IMR-90 (cell line): Measurements from ENCODE around the gene RRAGC. TPM values are rescaled to one million over a fixed set of nuclear protein-coding genes. Genes with fewer than 3 reads are reported as not detected.
A peak's percentile ranks its signal among the peaks of the same experiment; 100 is the strongest.

ENCODE experiments used
- ATAC-seq: fragments of 200-7000 bp; cut with Tn5 transposase; 2 replicates; pipeline ENCODE4 v1.9.1; 2020; ENCODE audit warnings: low read depth, mild to moderate bottlenecking, moderate library complexity
- BruUV-seq: library from RNA; stranded (reverse); fragments of 400-500 nt; replicated peaks from 2 replicates; lab custom pipeline; 2021; lab: Mats Ljungman, UMichigan
- CTCF ChIA-PET: fragments of 300-600 bp; formaldehyde crosslinking; extraction: SDS; loops from one replicate; lab custom pipeline; 2021; ENCODE audit warnings: antibody characterized with exemption; lab: Yijun Ruan, JAX
- POLR2A ChIA-PET: fragments of 300-600 bp; sonication (Branson Sonifier 250); formaldehyde crosslinking; loops from one replicate; lab custom pipeline; 2022; ENCODE audit warnings: antibody characterized with exemption; ENCODE audit not compliant: unreplicated experiment; lab: Charles Lee
- DNase-seq: peaks from one replicate; pipeline ENCODE4 v3.0.0; 2013
- H2AFZ ChIP-seq: replicated peaks from 2 replicates; pipeline ENCODE3; 2013; ENCODE audit warnings: low read length, mild to moderate bottlenecking; ENCODE audit not compliant: poor library complexity
- H2AK5ac ChIP-seq: 2 replicates; pipeline ENCODE4 v1.6.1; 2013; ENCODE audit warnings: low read depth, low read length, inconsistent platforms
- H2AK9ac ChIP-seq: replicated peaks from 2 replicates; pipeline ENCODE3; 2013; ENCODE audit warnings: mild to moderate bottlenecking, low read depth, low read length, moderate library complexity; ENCODE audit not compliant: poor library complexity
- H2BK120ac ChIP-seq: 2 replicates; pipeline ENCODE4 v1.6.1; 2013; ENCODE audit warnings: low read depth, low read length, inconsistent platforms
- H2BK15ac ChIP-seq: 3 replicates; pipeline ENCODE4 v1.6.1; 2013; ENCODE audit warnings: low read depth, low read length, inconsistent platforms
- H2BK20ac ChIP-seq: 2 replicates; pipeline ENCODE4 v1.6.1; 2013; ENCODE audit warnings: low read depth, mild to moderate bottlenecking, inconsistent platforms, low read length, moderate library complexity
- H2BK5ac ChIP-seq: 2 replicates; pipeline ENCODE4 v1.6.1; 2013; ENCODE audit warnings: mild to moderate bottlenecking, low read depth, low read length, inconsistent platforms; ENCODE audit not compliant: poor library complexity, severe bottlenecking
- H3K14ac ChIP-seq: replicated peaks from 2 replicates; pipeline ENCODE4 v1.6.1; 2013; ENCODE audit warnings: low read depth, low read length, inconsistent platforms
- H3K18ac ChIP-seq: 2 replicates; pipeline ENCODE4 v1.6.1; 2013; ENCODE audit warnings: low read depth, low read length, control low read depth
- H3K23ac ChIP-seq: 2 replicates; pipeline ENCODE4 v1.6.1; 2013; ENCODE audit warnings: low read depth, low read length, inconsistent platforms
- H3K27ac ChIP-seq: 2 replicates; pipeline ENCODE4 v1.5.1; 2013; ENCODE audit warnings: mild to moderate bottlenecking, control low read depth, low read length; ENCODE audit not compliant: insufficient read depth
- H3K27me3 ChIP-seq: 2 replicates; pipeline ENCODE4 v1.6.1; 2013; ENCODE audit warnings: low read length; ENCODE audit not compliant: control insufficient read depth, insufficient read depth
- H3K36me3 ChIP-seq: 2 replicates; pipeline ENCODE4 v1.6.1; 2013; ENCODE audit warnings: low read length, mixed read lengths; ENCODE audit not compliant: control insufficient read depth, insufficient read depth
- H3K4ac ChIP-seq: 2 replicates; pipeline ENCODE4 v1.6.1; 2013; ENCODE audit warnings: low read depth, low read length, inconsistent platforms
- H3K4me1 ChIP-seq: 2 replicates; pipeline ENCODE4 v1.6.1; 2013; ENCODE audit warnings: low read length, mixed read lengths; ENCODE audit not compliant: control insufficient read depth, insufficient read depth
- H3K4me2 ChIP-seq: 2 replicates; pipeline ENCODE4 v1.6.1; 2013; ENCODE audit warnings: low read depth, mild to moderate bottlenecking, control low read depth, low read length, moderate library complexity
- H3K4me3 ChIP-seq: 2 replicates; pipeline ENCODE4 v1.5.1; 2013; ENCODE audit warnings: low read depth, mild to moderate bottlenecking, control low read depth, low read length, moderate library complexity; ENCODE audit not compliant: insufficient read depth
- H3K56ac ChIP-seq: 2 replicates; pipeline ENCODE4 v1.6.1; 2013; ENCODE audit warnings: low read length, inconsistent platforms; ENCODE audit not compliant: insufficient read depth; ENCODE audit errors: extremely low read depth
- H3K79me1 ChIP-seq, 2 experiments: 2 replicates each; pipeline ENCODE4 v1.6.1; 2013; ENCODE audit warnings: low read length in 2 of 2, inconsistent platforms in 1 of 2, low read depth in 1 of 2
- H3K9ac ChIP-seq: 2 replicates; pipeline ENCODE4 v1.6.1; 2013; ENCODE audit warnings: low read depth, low read length, control low read depth
- H3K9me1 ChIP-seq: 2 replicates; pipeline ENCODE4 v1.6.1; 2013; ENCODE audit warnings: low read length, inconsistent platforms; ENCODE audit not compliant: insufficient read depth
- H3K9me3 ChIP-seq: 2 replicates; pipeline ENCODE4 v1.6.1; 2013; ENCODE audit warnings: low read length; ENCODE audit not compliant: control insufficient read depth, insufficient read depth
- H4K20me1 ChIP-seq: 2 replicates; pipeline ENCODE4 v1.6.1; 2013; ENCODE audit warnings: low read length, inconsistent platforms; ENCODE audit not compliant: insufficient read depth
- H4K5ac ChIP-seq: 2 replicates; pipeline ENCODE4 v1.6.1; 2013; ENCODE audit warnings: mild to moderate bottlenecking, low read depth, low read length, control low read depth
- H4K8ac ChIP-seq, 2 experiments: 2 replicates each; pipeline ENCODE4 v1.6.1; 2013; ENCODE audit warnings: low read depth in 2 of 2, low read length in 2 of 2, control low read depth in 1 of 2, inconsistent platforms in 1 of 2
- H4K91ac ChIP-seq: 2 replicates; pipeline ENCODE4 v1.6.1; 2013; ENCODE audit warnings: low read depth, low read length, inconsistent platforms; ENCODE audit not compliant: insufficient read depth
- CHD1 ChIP-seq: IDR thresholded peaks from 2 replicates; pipeline ENCODE4 v1.6.1; 2012; ENCODE audit warnings: low read depth, low read length, improper control_type of control experiment
- NFE2L2 ChIP-seq: fragments of 150-350 bp; IDR thresholded peaks from 2 replicates; pipeline ENCODE4 v1.6.1; 2016; ENCODE audit warnings: low read depth, mild to moderate bottlenecking, low read length
- SMC3 ChIP-seq: fragments of 150-350 bp; IDR thresholded peaks from 2 replicates; pipeline ENCODE4 v1.6.1; 2016; ENCODE audit warnings: low read depth, mild to moderate bottlenecking, antibody characterized with exemption, low read length, moderate library complexity
- WGBS, 2 experiments: methylation state at CpG; one replicate each; pipeline versions ENCODE4 v1.1.5 to v1.1.7; 2013; ENCODE audit warnings: missing lambda C conversion rate in 2 of 2; ENCODE audit not compliant: insufficient read length in 1 of 2; ENCODE audit errors: extremely low coverage in 2 of 2; 5-methylcytosine and 5-hydroxymethylcytosine counted together
- dilution Hi-C: fragments of 300-500 bp; cut with HindIII; formaldehyde crosslinking; loops from one replicate; pipeline ENCODE4 v1.14.3; 2018; ENCODE audit warnings: low sequenced_read_pairs; ENCODE audit not compliant: unreplicated experiment
- in situ Hi-C: fragments of 300-500 bp; cut with MboI; formaldehyde crosslinking; loops from 3 replicates; pipeline ENCODE4 v1.14.3; 2019; ENCODE audit warnings: low sequenced_read_pairs, inconsistent platforms, mixed read lengths
- intact Hi-C: fragments of 100-400 bp; cut with micrococcal nuclease; formaldehyde crosslinking; loops from 2 replicates; pipeline ENCODE4 v1.10.0; 2022
- polyA plus RNA-seq, 3 experiments: library from polyadenylated mRNA; depleted of rRNA; stranded (reverse); fragments of >200 nt; gene quantifications; 2 replicates each; pipeline ENCODE4 v1.2.3, GENCODE V29; 2012; ENCODE audit warnings: low replicate concordance in 1 of 3
- total RNA-seq: library from RNA; depleted of rRNA; stranded (reverse); fragments of >200 nt; gene quantifications from 2 replicates; pipeline ENCODE4 v1.2.3, GENCODE V29; 2012

Gene RRAGC
- total and polyA plus RNA-seq, 2 of the 4 experiments (the other 2 are of a cell fraction) = 7.2 to 12.2 TPM

- DNase-seq = peak; percentile 8
- Histone ChIP-seq H2AK5ac (no peak overlapping the region), H2BK120ac (no peak overlapping the region), H3K4me2 (peak overlapping the region; percentile 31; the same call in 1 of the 2 replicates), H3K36me3 (no peaks in the 10 kb centered on the region), H2AK9ac (no peak overlapping the region), H4K5ac (no peak overlapping the region), H3K9ac (no peak overlapping the region), H3K79me1 (no peaks in the 10 kb centered on the region), H3K56ac (no peak overlapping the region), H3K18ac (no peak overlapping the region), H3K27me3 (peaks cover 49% of the 10 kb centered on the region), H4K91ac (no peak overlapping the region), H2AFZ (peak overlapping the region; percentile 2), H3K27ac (no peak overlapping the region), H3K9me3 (no peaks in the 10 kb centered on the region), H4K8ac (no peak overlapping the region), H4K20me1 (no peaks in the 10 kb centered on the region), H3K9me1 (no peaks in the 10 kb centered on the region), H2BK15ac (no peak overlapping the region), H3K14ac (no peak overlapping the region), H2BK5ac (no peak overlapping the region), H3K4ac (no peak overlapping the region), H3K4me1 (peaks cover 4% of the 10 kb centered on the region; the same call in 1 of the 2 replicates), H3K4me3 (no peak overlapping the region), H3K23ac (no peak overlapping the region), H2BK20ac (no peak overlapping the region)
- ATAC-seq = peak; percentile 93
- ChIA-PET CTCF (interaction anchor here (0.7 kb wide), 1 partner anchor 812 kb away, joined by 3 read pairs; no protein-coding TSS in a partner anchor), POLR2A (no interaction called here)
- no peak for TF ChIP-seq CHD1
- no peak for TF ChIP-seq SMC3
- no peak for TF ChIP-seq NFE2L2
- intact Hi-C loops = no loop called here
- in situ Hi-C loops = no loop called here
- WGBS, 2 experiments = no CpG with 5 or more reads among the region's 1 CpG
- BruUV-seq = no TSS peak
- dilution Hi-C loops = no loop called here
These were observed 30.2 kb downstream of the RRAGC start for GRCh38 chr1:38829368-38829767.
